ENCODE results near the gene ENPP3.
A peak's percentile ranks its signal among the peaks of the same experiment; 100 is the strongest.

ENPP3 gene

DNA sequence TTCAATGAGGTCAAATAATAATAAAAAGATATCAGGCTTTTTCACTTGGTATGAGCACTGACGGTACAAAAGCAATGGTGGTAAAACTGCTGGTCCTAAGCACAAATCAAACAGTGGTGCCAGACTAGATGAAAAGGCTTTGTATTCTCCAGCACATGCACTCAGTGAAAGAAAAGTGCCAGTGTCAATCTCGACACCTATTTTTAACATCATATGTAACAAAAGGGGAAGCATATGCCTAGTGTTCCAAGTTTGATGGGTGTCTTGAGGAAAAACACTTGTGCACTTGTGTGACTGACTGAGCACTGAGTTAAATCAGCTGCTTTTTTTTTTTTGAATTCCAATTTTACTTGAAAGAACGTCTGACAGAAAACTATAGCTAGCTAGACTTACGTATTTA lies 36.4 kb upstream of the ENPP3 start:
- H3K4me3 ChIP-seq (replicated peaks; ENCODE audit: low read depth, low read length), result no peak overlapping the region
- DNase-seq (ENCODE audit: extremely low read depth, low read depth), result no peak
- TF ChIP-seq, protein P1, sequence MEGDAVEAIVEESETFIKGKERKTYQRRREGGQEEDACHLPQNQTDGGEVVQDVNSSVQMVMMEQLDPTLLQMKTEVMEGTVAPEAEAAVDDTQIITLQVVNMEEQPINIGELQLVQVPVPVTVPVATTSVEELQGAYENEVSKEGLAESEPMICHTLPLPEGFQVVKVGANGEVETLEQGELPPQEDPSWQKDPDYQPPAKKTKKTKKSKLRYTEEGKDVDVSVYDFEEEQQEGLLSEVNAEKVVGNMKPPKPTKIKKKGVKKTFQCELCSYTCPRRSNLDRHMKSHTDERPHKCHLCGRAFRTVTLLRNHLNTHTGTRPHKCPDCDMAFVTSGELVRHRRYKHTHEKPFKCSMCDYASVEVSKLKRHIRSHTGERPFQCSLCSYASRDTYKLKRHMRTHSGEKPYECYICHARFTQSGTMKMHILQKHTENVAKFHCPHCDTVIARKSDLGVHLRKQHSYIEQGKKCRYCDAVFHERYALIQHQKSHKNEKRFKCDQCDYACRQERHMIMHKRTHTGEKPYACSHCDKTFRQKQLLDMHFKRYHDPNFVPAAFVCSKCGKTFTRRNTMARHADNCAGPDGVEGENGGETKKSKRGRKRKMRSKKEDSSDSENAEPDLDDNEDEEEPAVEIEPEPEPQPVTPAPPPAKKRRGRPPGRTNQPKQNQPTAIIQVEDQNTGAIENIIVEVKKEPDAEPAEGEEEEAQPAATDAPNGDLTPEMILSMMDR (IDR thresholded peaks at IDR 0.05; ENCODE audit: low read depth, low read length, missing control alignments), result no peak

DNA sequence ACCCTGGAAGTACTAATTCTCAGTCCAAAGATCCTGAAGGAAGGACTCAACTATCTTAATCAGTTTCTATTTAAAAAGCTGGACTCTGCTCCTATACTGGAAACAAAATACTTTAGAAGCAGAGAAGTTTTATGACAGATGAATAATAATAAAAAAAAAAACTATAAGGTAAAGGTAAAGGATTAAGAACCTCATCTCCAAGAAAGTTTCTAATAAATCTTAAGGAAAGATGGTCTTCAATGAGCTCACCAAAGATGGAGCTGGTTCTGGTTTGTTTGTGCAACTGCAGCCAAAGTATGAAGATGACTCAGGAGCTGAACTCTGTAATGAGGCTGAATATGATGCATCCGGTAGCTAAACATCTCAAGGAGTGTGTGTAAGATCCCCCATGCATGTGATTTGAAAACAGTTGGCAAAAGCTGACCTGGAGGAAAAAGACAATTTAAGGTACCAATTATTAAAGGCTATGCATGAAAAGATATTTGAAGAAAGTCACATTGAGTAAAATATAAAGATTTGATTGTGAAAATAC lies 34.3 kb upstream of the ENPP3 start:
- DNase-seq (ENCODE audit: extremely low read depth, low read depth), result peak; percentile 60
- H3K4me3 ChIP-seq (replicated peaks; ENCODE audit: low read depth, low read length), result no peak overlapping the region
- TF ChIP-seq, protein P1 (IDR thresholded peaks at IDR 0.05; ENCODE audit: low read depth, low read length, missing control alignments), result no peak

DNA sequence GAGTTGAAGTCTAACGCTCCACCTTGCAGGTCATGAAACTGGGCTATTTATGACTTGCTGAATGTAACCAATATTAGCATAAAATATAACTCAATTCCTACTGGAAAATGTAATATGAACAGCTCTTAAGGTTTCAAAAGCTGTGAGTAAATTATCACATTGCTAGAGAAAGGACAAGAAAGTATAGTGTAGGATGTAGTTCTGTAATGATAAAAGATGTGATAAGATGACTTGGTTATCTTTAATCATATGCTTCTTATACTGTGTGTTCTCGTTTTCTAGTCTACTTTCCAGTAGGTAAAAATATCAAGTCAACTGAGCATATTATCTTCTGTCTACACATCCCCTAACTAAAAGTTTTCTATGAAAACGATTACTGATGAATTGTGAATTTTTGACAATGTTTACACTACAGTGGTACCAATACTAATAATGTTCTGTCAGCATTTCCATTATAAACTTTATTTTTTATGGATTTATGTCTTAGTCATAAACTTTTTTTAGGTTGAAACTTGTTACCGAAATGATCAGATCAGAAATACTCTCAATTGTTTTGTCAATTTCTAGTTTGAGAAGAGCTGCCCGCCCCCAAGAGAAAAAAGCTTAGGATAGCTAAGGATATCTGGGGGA lies 23.7 kb upstream of the ENPP3 start:
- TF ChIP-seq, protein P1 (IDR thresholded peaks at IDR 0.05; ENCODE audit: low read depth, low read length, missing control alignments), result no peak
- no peak overlapping the region for H3K4me3 ChIP-seq (replicated peaks; ENCODE audit: low read depth, low read length)

DNA sequence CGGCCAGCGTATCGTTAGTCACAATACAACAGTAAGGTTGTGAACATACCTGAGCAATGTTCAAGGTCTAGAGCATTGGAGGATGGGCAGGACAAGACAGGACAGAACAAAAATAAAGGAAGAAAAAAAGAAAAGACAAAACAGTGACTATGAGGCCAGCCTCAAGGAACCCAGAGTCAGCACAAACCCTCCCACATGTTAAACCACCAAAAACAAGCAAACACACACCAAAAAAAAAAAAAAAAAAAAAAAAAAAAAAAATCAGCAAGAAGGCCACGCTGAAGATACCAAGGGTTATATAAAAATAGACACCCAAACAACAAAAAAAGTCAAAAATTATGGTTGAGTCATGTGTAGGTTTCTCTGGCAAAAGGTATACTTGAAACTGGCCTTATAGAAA lies 21.8 kb upstream of the ENPP3 start:
- no peak for DNase-seq (ENCODE audit: extremely low read depth, low read depth)
- H3K4me3 ChIP-seq (replicated peaks; ENCODE audit: low read depth, low read length), result no peak overlapping the region
- TF ChIP-seq, protein P1 (IDR thresholded peaks at IDR 0.05; ENCODE audit: low read depth, low read length, missing control alignments), result no peak

More for the DNA sequence above, 23.7 kb upstream of the ENPP3 start:
- no peak for DNase-seq (ENCODE audit: extremely low read depth, low read depth)

DNA sequence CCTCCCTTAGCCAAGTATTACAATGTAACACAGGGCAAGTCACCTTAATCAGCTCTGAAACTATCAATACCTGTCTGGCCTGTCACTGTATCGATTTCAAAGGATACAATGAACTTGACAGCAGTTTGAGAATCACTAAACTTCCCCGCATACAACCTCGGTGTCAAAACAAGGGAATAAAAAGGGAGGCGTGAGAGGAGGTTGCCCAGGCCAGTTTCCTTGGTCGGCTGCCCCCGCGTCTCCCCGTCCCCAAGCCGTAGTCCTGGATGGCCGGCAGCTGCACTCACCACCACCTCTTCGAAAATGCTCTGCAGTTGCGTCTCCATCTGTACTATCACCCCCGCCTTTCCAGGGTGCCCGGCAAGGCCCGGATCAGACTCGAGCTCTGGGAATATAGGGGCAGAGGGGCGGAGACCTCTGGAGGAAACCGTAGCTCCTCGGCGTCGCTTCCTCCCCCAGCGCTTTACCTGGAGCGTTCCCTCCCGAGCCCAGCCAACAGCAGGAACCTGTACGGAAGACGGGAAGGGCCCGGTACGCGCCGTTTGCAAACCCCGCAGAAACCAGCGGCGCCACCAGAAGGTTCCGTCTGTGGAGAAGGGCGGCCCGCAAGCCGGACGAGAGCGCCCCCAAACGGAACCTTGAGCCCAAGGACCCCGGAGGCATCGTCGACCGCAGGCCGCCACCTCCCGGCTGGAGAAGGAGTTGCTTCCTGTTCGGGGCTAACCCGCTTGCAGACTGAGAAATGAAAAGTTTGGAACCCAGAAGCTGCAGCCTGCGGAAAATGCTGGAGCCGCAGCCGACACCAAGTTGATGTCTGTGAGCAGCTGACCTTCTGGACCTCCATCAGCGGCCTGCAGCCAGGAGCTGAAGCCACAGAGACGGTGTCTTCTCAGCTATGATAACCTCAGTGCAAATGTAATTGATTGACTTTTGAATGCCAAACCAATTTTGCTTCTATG lies 9.1 kb upstream of the ENPP3 start, which contains the start of gene MED23:
TSS of gene MED23 (minus strand) at position 519 of the 959 bp plus-strand sequence. CDS start at position 326, 193 bp downstream.
- peak; percentile 83 for DNase-seq (ENCODE audit: extremely low read depth, low read depth)
- TF ChIP-seq, protein P1 (IDR thresholded peaks at IDR 0.05; ENCODE audit: low read depth, low read length, missing control alignments), result peak; percentile 99
- peak within 1 kb of the TSS; percentile 90 for H3K4me3 ChIP-seq (replicated peaks; ENCODE audit: low read depth, low read length)

DNA sequence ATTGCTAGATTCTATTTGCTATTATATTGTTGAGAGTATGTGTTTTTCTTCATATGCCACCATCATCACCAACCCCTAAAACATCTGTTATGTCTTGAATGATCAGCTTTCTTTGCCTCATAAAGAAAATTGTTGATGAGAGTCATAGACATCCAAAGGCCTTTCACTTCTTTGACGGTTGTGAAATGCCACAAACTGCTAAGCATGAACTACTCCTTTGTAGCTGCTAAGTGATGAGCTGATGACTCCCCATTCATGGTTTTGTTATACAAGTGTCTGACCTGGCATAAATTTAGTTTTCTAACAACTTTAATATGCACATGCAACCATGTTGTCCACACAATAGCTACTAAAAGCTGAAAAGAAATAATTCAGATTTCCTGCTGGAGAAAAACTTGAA lies 8.4 kb upstream of the ENPP3 start:
- no peak for DNase-seq (ENCODE audit: extremely low read depth, low read depth)
- H3K4me3 ChIP-seq (replicated peaks; ENCODE audit: low read depth, low read length), result peak overlapping the region; percentile 90; the same call in 1 of the 2 replicates
- TF ChIP-seq, protein P1 (IDR thresholded peaks at IDR 0.05; ENCODE audit: low read depth, low read length, missing control alignments), result no peak

Data from HFF-Myc (cell line).